Spleen (tissue), 7 donors: ENCODE measurements around the gene FOLR1.

Experiments
- CTCF ChIP-seq, 11 experiments: fragments of 200-600 bp in 7 of 11; fragments of 450-650 bp in 4 of 11; sonication (generic) in 4 of 11; IDR thresholded peaks in 8 of 11; conservative IDR thresholded peaks in 3 of 11; 1 replicate in 7 of 11; 2 replicates in 4 of 11; pipeline versions ENCODE4 v1.4.0 to v1.8.0; 2016 to 2021; ENCODE audit warnings: antibody characterized with exemption in 11 of 11, inconsistent platforms in 4 of 11, mild to moderate bottlenecking in 1 of 11
- POLR2A ChIP-seq, 3 donors: fragments of 450-650 bp; IDR thresholded peaks; one replicate each; pipeline ENCODE4 v1.5.1; 2017; ENCODE audit warnings: antibody characterized with exemption in 3 of 3, mild to moderate bottlenecking in 1 of 3
- POLR2AphosphoS5 ChIP-seq, 3 donors: sonication (generic); formaldehyde crosslinking; IDR thresholded peaks; one replicate each; pipeline ENCODE4 v1.5.1; 2017; ENCODE audit warnings: antibody characterized with exemption in 3 of 3
- donor health status: DM: no; HTN: no; CAD: no; lungs with moderate emphysema.
- donor health status: DM: no; HTN: no; CAD: no.
- donor health status: DM: no; HTN: no; CAD: no.

DNA sequence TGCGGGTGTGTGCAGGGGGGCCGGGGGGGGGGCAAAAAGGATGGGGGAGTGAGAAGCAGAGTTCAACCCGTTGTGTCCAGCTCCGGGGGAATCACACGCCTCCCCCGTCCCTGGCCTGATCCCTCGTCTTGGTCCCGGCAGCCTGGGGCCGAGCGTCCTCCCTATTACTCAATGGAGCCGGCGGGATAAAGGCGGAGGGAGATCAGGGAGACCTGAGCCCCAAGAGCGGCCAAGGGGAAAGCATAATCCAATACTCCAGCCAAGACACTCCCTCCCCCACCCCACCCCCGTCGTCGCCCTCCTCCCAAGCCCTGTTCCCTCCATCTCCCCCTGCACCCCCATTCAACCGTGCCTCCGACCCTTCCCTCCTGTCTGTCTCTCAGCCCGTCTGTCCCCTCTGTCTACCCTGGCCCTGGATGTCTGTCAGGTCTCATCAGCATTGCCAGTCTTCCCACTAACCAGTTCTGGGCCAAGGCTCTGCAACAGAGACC, 49.4 kb downstream of the FOLR1 start:
- no peak for TF ChIP-seq POLR2A (IDR thresholded peaks at IDR 0.05)
- TF ChIP-seq CTCF (IDR thresholded peaks at IDR 0.05 in 8 of 11, conservative IDR thresholded peaks at IDR 0.05 in 3 of 11), result no peak
- no peak for TF ChIP-seq POLR2AphosphoS5 (IDR thresholded peaks at IDR 0.05)
